Retinal pigment epithelial cell (primary cell): ENCODE measurements around the gene OBP2A.
"Not testable (repeated sequence)": the region's sequence is repeated elsewhere in the genome, so short reads cannot be mapped to it uniquely, and the experiment has no call there.

Experiments used
- DNase-seq: peaks from one replicate; pipeline ENCODE4 v3.0.0-alpha.2; 2010; ENCODE audit warnings: low read depth
- H3K4me3 ChIP-seq: 2 replicates; pipeline ENCODE4 v1.5.1; 2011; ENCODE audit warnings: mild to moderate bottlenecking, low read length, control low read depth, moderate library complexity
- TF ChIP-seq, protein P1 (sequence below): conservative IDR thresholded peaks from 2 replicates; pipeline ENCODE4 v1.5.1; 2011; ENCODE audit warnings: low read depth, low read length, control low read depth, inconsistent platforms

The OBP2A gene

DNA sequence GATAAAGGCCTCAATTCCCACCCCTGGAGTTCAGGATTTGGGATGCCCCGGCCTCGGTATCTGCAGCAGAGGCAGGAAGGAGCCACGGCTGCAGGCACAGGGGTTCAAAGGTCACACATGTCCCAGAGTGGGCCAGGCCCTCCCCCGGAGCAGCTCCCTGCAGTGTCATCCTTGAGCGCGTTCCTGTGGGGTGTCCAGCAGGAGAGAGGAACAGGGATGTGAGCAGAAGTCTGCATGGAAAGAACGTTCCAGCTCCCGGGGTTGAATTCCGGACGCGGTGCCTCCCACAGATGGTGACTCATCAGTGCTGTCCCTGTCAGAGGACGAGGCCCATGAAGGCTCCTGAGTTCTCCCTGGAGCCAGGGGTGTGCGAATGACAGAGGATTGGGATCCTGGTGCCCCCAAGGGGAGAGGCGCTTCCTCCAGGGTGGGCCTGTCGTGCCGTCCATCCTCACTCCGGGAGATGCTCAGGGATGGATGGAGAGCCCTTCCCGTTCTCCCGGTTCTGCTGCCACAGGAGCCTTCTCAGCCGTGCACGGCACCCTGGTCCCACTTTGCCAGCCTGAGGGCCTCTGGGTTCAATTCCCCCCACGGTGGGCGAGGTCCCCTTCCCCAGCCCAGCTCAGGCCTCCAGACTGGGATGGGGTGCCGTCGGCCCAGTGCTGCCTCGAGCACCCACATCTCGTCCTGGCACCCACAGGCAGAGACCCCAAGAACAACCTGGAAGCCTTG lies 21.6 kb upstream of the OBP2A start:
- no peak for DNase-seq
- TF ChIP-seq, protein P1, sequence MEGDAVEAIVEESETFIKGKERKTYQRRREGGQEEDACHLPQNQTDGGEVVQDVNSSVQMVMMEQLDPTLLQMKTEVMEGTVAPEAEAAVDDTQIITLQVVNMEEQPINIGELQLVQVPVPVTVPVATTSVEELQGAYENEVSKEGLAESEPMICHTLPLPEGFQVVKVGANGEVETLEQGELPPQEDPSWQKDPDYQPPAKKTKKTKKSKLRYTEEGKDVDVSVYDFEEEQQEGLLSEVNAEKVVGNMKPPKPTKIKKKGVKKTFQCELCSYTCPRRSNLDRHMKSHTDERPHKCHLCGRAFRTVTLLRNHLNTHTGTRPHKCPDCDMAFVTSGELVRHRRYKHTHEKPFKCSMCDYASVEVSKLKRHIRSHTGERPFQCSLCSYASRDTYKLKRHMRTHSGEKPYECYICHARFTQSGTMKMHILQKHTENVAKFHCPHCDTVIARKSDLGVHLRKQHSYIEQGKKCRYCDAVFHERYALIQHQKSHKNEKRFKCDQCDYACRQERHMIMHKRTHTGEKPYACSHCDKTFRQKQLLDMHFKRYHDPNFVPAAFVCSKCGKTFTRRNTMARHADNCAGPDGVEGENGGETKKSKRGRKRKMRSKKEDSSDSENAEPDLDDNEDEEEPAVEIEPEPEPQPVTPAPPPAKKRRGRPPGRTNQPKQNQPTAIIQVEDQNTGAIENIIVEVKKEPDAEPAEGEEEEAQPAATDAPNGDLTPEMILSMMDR = no peak

DNA sequence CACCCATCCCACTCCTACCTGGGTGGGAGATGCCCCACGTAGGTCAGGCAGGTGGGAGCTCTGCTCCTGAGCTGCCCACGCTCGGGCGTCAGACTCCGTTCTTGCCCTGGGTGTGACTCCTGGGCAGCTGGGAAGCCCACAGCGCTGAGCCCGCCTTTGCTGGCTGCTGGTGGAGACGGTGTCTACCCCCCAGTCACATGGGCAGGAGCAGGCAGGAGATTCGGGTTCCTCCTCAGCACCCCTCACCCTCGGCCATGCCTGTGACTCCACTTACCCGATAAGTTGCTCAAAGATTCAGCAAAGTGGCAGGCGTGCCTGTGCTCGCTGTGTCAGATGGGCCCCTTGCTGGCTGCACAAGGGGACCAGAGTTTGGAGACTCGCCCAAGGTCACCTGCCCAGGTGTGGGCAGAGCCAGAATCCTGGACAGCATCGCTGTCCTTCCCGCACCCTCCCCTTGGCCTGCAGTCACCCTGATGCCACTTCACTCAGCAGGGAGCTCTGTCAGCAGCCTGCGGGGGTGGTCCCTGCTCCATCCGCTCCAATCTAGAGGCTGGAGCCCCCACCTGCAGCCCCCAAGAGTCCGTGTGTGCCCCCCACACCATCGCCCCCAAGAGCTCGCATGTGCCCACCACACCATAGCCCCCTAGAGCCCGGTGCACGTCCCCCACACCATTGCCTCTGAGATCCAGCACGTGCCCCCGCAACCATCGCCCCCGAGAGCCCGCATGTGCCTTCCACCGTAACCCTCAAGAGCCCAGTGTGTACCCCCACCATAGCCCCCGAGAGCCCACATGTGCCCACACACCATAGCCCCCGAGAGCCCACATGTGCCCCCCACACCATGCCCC lies 20.5 kb upstream of the OBP2A start:
- H3K4me3 ChIP-seq = no peak overlapping the region
- DNase-seq = no peak
- TF ChIP-seq, protein P1 = no peak

More for the DNA sequence above, 21.6 kb upstream of the OBP2A start:
- H3K4me3 ChIP-seq = no peak overlapping the region

GRCh38 chr9:135526089-135526729 lies 19.7 kb upstream of the OBP2A start:
- H3K4me3 ChIP-seq = no peak overlapping the region
- TF ChIP-seq, protein P1 = no peak
- DNase-seq = no peak

DNA sequence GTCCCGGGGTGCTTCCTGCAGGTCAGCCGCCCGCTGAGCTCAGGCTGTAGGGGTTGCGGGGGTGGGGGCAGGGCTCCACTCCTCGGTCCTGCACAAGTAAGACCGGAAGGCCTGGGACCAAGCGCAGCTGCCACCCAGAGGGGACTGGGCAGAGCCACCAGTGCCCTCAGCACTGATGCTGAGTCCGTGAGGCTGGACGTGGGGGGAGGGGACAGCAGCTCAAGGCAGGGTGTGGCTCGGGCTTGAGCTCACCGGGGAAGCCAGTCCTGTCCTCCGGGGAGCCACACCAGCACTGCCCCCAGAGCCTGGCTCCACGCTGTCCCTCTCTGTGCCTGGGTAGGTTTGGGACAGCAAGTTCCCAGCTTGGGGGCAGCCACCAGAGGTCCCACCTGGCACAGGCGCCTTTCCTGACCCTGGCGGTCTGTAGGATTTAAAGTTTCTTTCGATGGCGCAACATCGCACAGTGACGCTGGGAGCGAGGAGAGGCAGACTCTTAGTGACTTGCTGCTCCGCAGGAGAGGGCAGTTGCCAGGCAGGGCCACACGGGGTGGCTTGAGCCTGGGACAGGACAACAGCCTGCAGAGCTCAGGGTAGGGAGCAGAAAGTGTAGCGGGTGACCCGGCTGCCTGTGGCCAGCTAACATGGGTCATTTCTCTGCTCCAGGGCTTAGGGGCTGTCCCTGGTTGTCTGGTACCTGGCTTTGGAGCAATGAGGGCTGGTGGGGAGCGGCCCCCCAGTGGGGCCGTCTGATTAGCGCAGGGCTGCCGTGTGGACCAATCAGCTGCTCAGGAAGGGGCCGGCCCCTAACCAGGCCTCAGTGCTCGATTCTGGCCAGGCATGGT lies 19.0 kb upstream of the OBP2A start:
- no peak overlapping the region for H3K4me3 ChIP-seq
- TF ChIP-seq, protein P1 = no peak
- DNase-seq = no peak

DNA sequence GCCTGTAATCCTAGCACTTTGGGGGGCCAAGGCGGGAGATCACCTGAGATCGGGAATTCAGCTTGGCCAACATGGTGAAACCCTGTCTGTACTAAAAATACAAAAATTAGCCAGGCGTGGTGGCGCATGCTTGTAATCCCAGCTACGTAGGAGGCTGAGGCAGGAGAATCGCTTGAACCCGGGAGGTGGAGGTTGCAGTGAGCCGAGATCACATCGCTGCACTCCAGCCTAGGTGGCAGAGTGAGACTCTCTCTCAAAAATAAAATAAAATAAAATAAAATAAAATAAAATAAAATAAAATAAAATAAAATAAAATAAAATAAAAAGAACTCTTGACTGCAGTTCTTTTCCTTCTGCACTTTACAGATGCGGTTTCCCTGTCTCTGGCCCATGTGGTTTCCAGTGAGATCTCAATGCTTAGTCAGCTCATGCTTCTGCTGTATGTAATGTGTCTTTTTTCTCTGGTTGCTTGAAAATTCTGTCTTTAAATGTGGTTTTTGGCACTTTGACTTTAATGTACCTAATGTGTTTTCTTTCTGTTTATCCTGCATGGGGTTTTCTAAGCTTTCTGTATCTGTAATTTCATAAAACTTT lies 17.0 kb upstream of the OBP2A start:
- not testable (repeated sequence) for DNase-seq, H3K4me3 ChIP-seq

- TF ChIP-seq, protein P1 = no peak
- no peak overlapping the region for H3K4me3 ChIP-seq
- no peak for DNase-seq
Observed at GRCh38 chr9:135530146-135530545, 15.8 kb upstream of the OBP2A start.

- DNase-seq = no peak
- TF ChIP-seq, protein P1 = no peak
- no peak overlapping the region for H3K4me3 ChIP-seq
Observed at GRCh38 chr9:135531096-135531495, 14.8 kb upstream of the OBP2A start.
